ENCODE results near the gene ZRANB3. TPM values are rescaled to one million over a fixed set of nuclear protein-coding genes. Genes with fewer than 3 reads are reported as not detected.

The ZRANB3 gene
- total and polyA plus RNA-seq, 2 donors (not counting 3 experiments of a cell fraction or from before 2014, with no cell fraction given): 2.2 to 6.0 TPM

DNA sequence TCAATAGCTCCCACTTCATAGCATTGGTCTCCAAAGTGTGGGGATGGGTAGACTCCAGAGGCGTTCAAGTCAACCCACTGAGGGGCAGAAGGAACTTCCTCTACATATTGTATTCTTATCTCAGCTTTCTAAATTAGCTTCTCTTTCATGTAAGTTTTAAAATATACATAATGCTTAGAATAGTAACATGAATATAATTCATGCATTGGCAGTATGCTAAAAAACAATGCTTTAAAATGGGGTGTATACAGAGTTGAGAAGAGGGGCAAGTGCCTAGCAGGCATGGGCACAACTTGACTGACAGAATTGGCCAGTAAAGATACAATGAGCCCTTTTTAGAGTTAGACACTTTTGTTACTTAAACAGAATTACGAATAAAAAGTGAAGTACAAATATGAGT lies 212.2 kb downstream of the ZRANB3 start:
- intact Hi-C loops (cut with micrococcal nuclease): no loop called here
- CTCF ChIA-PET: interaction anchor here (0.9 to 1.0 kb wide), 2 partner anchors 8 to 136 kb away, joined by 3 read pairs; no protein-coding TSS in a partner anchor

DNA sequence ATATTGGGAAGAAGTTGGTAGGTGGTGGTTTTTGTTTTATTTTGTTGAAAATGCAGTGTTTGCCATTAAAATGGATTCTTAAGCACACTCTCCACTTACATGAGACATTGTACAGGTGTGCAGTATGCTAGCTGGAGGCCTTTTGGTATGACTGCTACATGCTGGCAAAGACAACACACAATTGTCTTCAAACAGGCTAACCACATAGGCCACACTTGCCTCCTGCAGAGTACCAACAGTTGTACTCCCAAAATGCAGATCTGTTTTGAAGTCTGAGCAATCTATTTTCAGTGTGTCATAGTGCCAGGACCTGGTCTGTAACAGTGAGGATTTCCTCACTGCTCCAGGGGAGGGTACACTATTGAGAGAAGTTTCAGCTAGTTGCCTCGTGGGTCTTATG lies 213.6 kb downstream of the ZRANB3 start:
- no peaks in the 10 kb centered on the region for H4K20me1 ChIP-seq (replicated peaks; ENCODE audit: control insufficient read depth, extremely low read depth, insufficient read depth, low read length)
- no peak for FAIRE-seq
- TF ChIP-seq, protein P1, sequence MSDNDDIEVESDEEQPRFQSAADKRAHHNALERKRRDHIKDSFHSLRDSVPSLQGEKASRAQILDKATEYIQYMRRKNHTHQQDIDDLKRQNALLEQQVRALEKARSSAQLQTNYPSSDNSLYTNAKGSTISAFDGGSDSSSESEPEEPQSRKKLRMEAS (IDR thresholded peaks at IDR 0.05; ENCODE audit: insufficient read depth, insufficient read length): no peak
- TF ChIP-seq EZH2 (IDR thresholded peaks at IDR 0.05; ENCODE audit: borderline replicate concordance, low read depth, low read length, severe bottlenecking) (no peak), POLR2AphosphoS5 (IDR thresholded peaks at IDR 0.05; ENCODE audit: insufficient read depth, low read depth, low read length) (no peak), MYC (IDR thresholded peaks at IDR 0.05; ENCODE audit: low read depth, low read length) (no peak), FOS (IDR thresholded peaks at IDR 0.05; ENCODE audit: borderline replicate concordance, insufficient read depth, low read length) (no peak), GATA2 (IDR thresholded peaks at IDR 0.05; ENCODE audit: insufficient read depth, insufficient read length, low read depth, low read length) (no peak), JUN (IDR thresholded peaks at IDR 0.05; ENCODE audit: borderline replicate concordance, insufficient read depth, insufficient read length, low read depth) (no peak), POLR2A (IDR thresholded peaks at IDR 0.05; ENCODE audit: low read depth, low read length) (no peak)
- TF ChIP-seq, protein P2, sequence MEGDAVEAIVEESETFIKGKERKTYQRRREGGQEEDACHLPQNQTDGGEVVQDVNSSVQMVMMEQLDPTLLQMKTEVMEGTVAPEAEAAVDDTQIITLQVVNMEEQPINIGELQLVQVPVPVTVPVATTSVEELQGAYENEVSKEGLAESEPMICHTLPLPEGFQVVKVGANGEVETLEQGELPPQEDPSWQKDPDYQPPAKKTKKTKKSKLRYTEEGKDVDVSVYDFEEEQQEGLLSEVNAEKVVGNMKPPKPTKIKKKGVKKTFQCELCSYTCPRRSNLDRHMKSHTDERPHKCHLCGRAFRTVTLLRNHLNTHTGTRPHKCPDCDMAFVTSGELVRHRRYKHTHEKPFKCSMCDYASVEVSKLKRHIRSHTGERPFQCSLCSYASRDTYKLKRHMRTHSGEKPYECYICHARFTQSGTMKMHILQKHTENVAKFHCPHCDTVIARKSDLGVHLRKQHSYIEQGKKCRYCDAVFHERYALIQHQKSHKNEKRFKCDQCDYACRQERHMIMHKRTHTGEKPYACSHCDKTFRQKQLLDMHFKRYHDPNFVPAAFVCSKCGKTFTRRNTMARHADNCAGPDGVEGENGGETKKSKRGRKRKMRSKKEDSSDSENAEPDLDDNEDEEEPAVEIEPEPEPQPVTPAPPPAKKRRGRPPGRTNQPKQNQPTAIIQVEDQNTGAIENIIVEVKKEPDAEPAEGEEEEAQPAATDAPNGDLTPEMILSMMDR (IDR thresholded peaks at IDR 0.05; ENCODE audit: extremely low read depth in 1 of 2, insufficient read depth in 1 of 2, low read depth in 1 of 2, low read length in 2 of 2): no peak
- no peaks in the 10 kb centered on the region for H3K9me1 ChIP-seq (replicated peaks; ENCODE audit: control insufficient read depth, extremely low read depth, insufficient read depth, low read length)
- no peaks in the 10 kb centered on the region for H3K4me1 ChIP-seq (ENCODE audit: control insufficient read depth, extremely low read depth, insufficient read depth, low read length)
- POLR2A ChIA-PET: no interaction called here
- no peak overlapping the region for H3K9ac ChIP-seq (replicated peaks; ENCODE audit: extremely low read depth, insufficient read depth, low read length)
- intact Hi-C loops (cut with micrococcal nuclease): no loop called here
- dilution Hi-C loops (cut with MboI; ENCODE audit: extremely low pct_ligation_motif_present, low sequenced_read_pairs): no loop called here
- no peak overlapping the region for H3K4me3 ChIP-seq (replicated peaks in 1 of 3; ENCODE audit: insufficient read depth in 1 of 3, low read depth in 1 of 3, low read length in 3 of 3)
- BruUV-seq (replicated peaks): no TSS peak
- CTCF ChIA-PET: no interaction called here
- no peaks in the 10 kb centered on the region for H3K79me2 ChIP-seq (ENCODE audit: control insufficient read depth, insufficient read depth, low read length)
- no peak for DNase-seq (ENCODE audit: low read depth, low spot score)
- no peaks in the 10 kb centered on the region for H3K36me3 ChIP-seq (ENCODE audit: control insufficient read depth in 2 of 2, extremely low read depth in 1 of 2, insufficient read depth in 2 of 2, low read length in 2 of 2)
- H3K9me3 ChIP-seq (replicated peaks; ENCODE audit: control insufficient read depth, insufficient read depth, low read length): no peaks in the 10 kb centered on the region
- no peaks in the 10 kb centered on the region for H3K27me3 ChIP-seq (ENCODE audit: control insufficient read depth in 2 of 2, insufficient read depth in 2 of 2, low read length in 2 of 2)
- H3K4me2 ChIP-seq (ENCODE audit: insufficient read depth, low read length): no peak overlapping the region
- H3K27ac ChIP-seq (ENCODE audit: insufficient read depth, low read depth, low read length): no peak overlapping the region
- no peak overlapping the region for H2AFZ ChIP-seq (ENCODE audit: low read depth, low read length)

More for the DNA sequence above, 212.2 kb downstream of the ZRANB3 start:
- FAIRE-seq (no peak), DNase-seq (ENCODE audit: low read depth, low spot score) (no peak)
- no peak overlapping the region for H3K4me3 ChIP-seq (replicated peaks in 1 of 3; ENCODE audit: insufficient read depth in 1 of 3, low read depth in 1 of 3, low read length in 3 of 3)
- H3K4me2 ChIP-seq (ENCODE audit: insufficient read depth, low read length): no peak overlapping the region
- TF ChIP-seq GATA2 (IDR thresholded peaks at IDR 0.05; ENCODE audit: insufficient read depth, insufficient read length, low read depth, low read length) (no peak), EZH2 (IDR thresholded peaks at IDR 0.05; ENCODE audit: borderline replicate concordance, low read depth, low read length, severe bottlenecking) (no peak), POLR2AphosphoS5 (IDR thresholded peaks at IDR 0.05; ENCODE audit: insufficient read depth, low read depth, low read length) (no peak)
- H3K36me3 ChIP-seq (ENCODE audit: control insufficient read depth in 2 of 2, extremely low read depth in 1 of 2, insufficient read depth in 2 of 2, low read length in 2 of 2): no peaks in the 10 kb centered on the region
- no peaks in the 10 kb centered on the region for H3K79me2 ChIP-seq (ENCODE audit: control insufficient read depth, insufficient read depth, low read length)
- H3K27me3 ChIP-seq (ENCODE audit: control insufficient read depth in 2 of 2, insufficient read depth in 2 of 2, low read length in 2 of 2): no peaks in the 10 kb centered on the region
- no peak overlapping the region for H3K27ac ChIP-seq (ENCODE audit: insufficient read depth, low read depth, low read length)
- no peaks in the 10 kb centered on the region for H3K9me1 ChIP-seq (replicated peaks; ENCODE audit: control insufficient read depth, extremely low read depth, insufficient read depth, low read length)
- no peak overlapping the region for H2AFZ ChIP-seq (ENCODE audit: low read depth, low read length)
- no peaks in the 10 kb centered on the region for H3K4me1 ChIP-seq (ENCODE audit: control insufficient read depth, extremely low read depth, insufficient read depth, low read length)
- no peaks in the 10 kb centered on the region for H4K20me1 ChIP-seq (replicated peaks; ENCODE audit: control insufficient read depth, extremely low read depth, insufficient read depth, low read length)
- no peaks in the 10 kb centered on the region for H3K9me3 ChIP-seq (replicated peaks; ENCODE audit: control insufficient read depth, insufficient read depth, low read length)
- BruUV-seq (replicated peaks): no TSS peak
- dilution Hi-C loops (cut with MboI; ENCODE audit: extremely low pct_ligation_motif_present, low sequenced_read_pairs): no loop called here
- POLR2A ChIA-PET: no interaction called here
- H3K9ac ChIP-seq (replicated peaks; ENCODE audit: extremely low read depth, insufficient read depth, low read length): no peak overlapping the region

All from endothelial cell of umbilical vein (primary cell).